Measurements from ENCODE around the gene MBTPS1.

MBTPS1 gene

DNA sequence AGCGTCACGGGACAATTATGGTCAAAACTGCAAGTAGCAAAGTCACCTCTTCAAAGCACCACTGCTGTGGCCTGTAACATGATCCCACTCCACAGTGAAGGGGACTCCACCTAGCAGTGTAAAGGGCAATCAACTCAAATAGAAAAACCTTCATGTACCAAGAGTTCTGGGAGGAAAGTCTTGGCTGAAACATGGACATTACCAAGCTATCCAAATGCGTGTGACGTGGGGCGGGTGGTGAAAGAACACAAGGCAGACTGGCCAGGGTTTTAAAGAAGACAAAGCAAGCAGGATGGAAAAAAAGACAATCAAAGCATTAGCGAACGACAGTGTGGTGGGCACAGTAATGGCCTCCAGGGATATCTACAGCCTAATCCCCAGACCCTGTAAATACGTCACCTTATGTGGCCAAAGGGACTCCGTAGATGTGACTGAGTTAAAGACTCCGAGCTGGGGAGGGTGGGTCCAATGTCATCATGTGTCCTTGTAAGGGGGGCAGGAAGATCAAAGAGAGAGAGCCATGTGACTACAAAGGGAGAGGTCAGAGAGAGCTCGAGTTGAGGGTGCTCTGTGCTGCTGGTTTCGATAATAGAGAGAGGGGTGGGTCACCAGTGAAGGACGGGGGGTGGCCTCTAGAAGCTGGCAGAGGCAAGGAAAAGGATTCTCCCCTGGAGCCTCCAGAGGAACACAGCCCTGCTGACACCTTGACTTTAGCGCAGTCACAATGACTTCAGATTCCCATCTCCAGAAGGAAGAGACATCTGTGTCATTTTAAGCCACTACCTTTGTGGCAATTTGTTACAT is 22.3 kb upstream of the MBTPS1 start:
- CTCF ChIA-PET, result interaction anchor here (0.6 to 0.9 kb wide), 3 partner anchors 48 to 352 kb away, joined by 3 to 4 read pairs (median 3); partner anchors contain the start of gene TAF1C
- peak; percentile 66 for DNase-seq (ENCODE audit: extremely low spot score)
- POLR2A ChIA-PET, result interaction anchor here (0.9 to 4.9 kb wide), 2 partner anchors 16 to 22 kb away, joined by 3 to 36 read pairs; partner anchors contain the start of gene MBTPS1
- TF ChIP-seq ZNF384 (IDR thresholded peaks at IDR 0.05) (no peak), FOXK2 (IDR thresholded peaks at IDR 0.05) (no peak), PKNOX1 (IDR thresholded peaks at IDR 0.05) (no peak), ELF4 (IDR thresholded peaks at IDR 0.05) (no peak), SP1 (IDR thresholded peaks at IDR 0.05) (no peak), HDGF (IDR thresholded peaks at IDR 0.05; ENCODE audit: borderline replicate concordance) (no peak), CTBP1 (IDR thresholded peaks at IDR 0.05; ENCODE audit: borderline replicate concordance) (no peak), ARNT (IDR thresholded peaks at IDR 0.05) (no peak), NFRKB (IDR thresholded peaks at IDR 0.05) (no peak), BHLHE40 (IDR thresholded peaks at IDR 0.05; ENCODE audit: borderline replicate concordance) (no peak)

- ChIA-PET POLR2A (interaction anchor here (4.9 kb wide), 1 partner anchor 21 kb away, joined by 36 read pairs; the partner anchor contains the start of gene MBTPS1), CTCF (interaction anchor here (0.8 kb wide), 1 partner anchor 49 kb away, joined by 4 read pairs; the partner anchor contains the start of gene TAF1C)
- TF ChIP-seq FOXA1 (IDR thresholded peaks at IDR 0.05), result no peak
- TF ChIP-seq ARNT (IDR thresholded peaks at IDR 0.05), result no peak
- no peak for TF ChIP-seq ZNF384 (IDR thresholded peaks at IDR 0.05)
- TF ChIP-seq LEF1 (IDR thresholded peaks at IDR 0.05; ENCODE audit: borderline replicate concordance), result no peak
- TF ChIP-seq NFRKB (IDR thresholded peaks at IDR 0.05), result no peak
- no peak for DNase-seq (ENCODE audit: extremely low spot score)
Measured at GRCh38 chr16:84138500-84138823, 21.7 kb upstream of the MBTPS1 start.

DNA sequence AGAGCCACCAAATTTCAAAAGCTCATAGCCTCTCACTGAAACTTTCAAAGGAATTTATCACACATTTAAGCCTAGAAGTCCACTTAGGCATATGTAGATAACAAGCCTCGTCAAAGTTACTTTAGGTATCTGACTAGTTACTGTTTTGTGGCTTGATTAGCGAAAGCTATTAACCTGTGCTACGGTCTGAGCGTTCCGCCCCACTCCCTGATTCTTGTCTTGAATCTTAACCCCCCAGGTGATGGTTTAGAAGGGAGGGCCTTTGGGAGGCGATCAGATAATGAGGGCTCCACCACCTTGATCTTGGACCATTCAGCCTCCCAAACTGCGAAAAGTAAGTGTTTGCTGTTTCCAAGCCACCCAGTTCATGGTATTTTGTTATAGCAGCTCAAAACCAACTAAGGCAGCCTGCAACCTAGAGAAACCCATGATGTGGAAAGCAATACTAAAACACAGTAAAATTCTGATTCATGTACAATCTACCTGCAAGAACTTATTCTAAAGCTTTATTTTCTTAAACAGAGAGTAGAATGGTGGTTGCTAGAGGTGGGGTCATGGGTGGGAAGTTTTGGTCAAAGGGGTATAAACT is 21.1 kb upstream of the MBTPS1 start:
- TF ChIP-seq ELF4 (IDR thresholded peaks at IDR 0.05), result no peak
- no peak for TF ChIP-seq CTBP1 (IDR thresholded peaks at IDR 0.05; ENCODE audit: borderline replicate concordance)
- no peak for TF ChIP-seq FOXK2 (IDR thresholded peaks at IDR 0.05)
- no peak for TF ChIP-seq HDGF (IDR thresholded peaks at IDR 0.05; ENCODE audit: borderline replicate concordance)
- no peak for TF ChIP-seq FOXA1 (IDR thresholded peaks at IDR 0.05)
- TF ChIP-seq LEF1 (IDR thresholded peaks at IDR 0.05; ENCODE audit: borderline replicate concordance), result no peak
- TF ChIP-seq FOXM1 (IDR thresholded peaks at IDR 0.05; ENCODE audit: borderline replicate concordance), result no peak
- no peak for TF ChIP-seq BHLHE40 (IDR thresholded peaks at IDR 0.05; ENCODE audit: borderline replicate concordance)
- TF ChIP-seq SP1 (IDR thresholded peaks at IDR 0.05), result no peak
- no peak for TF ChIP-seq PKNOX1 (IDR thresholded peaks at IDR 0.05)
- TF ChIP-seq SUZ12 (IDR thresholded peaks at IDR 0.05), result no peak
- TF ChIP-seq NFRKB (IDR thresholded peaks at IDR 0.05), result no peak
- DNase-seq (ENCODE audit: extremely low spot score), result no peak
- CTCF ChIA-PET, result no interaction called here
- POLR2A ChIA-PET, result interaction anchor here (4.9 kb wide), 1 partner anchor 21 kb away, joined by 36 read pairs; the partner anchor contains the start of gene MBTPS1

- ChIA-PET CTCF (no interaction called here), POLR2A (interaction anchor here (4.9 kb wide), 1 partner anchor 20 kb away, joined by 36 read pairs; the partner anchor contains the start of gene MBTPS1)
- no peak for DNase-seq (ENCODE audit: extremely low spot score)
- TF ChIP-seq PKNOX1 (IDR thresholded peaks at IDR 0.05) (no peak), FOXK2 (IDR thresholded peaks at IDR 0.05) (no peak), FOXM1 (IDR thresholded peaks at IDR 0.05; ENCODE audit: borderline replicate concordance) (no peak), L3MBTL2 (conservative IDR thresholded peaks at IDR 0.05) (no peak), HDGF (IDR thresholded peaks at IDR 0.05; ENCODE audit: borderline replicate concordance) (no peak), LEF1 (IDR thresholded peaks at IDR 0.05; ENCODE audit: borderline replicate concordance) (no peak), CTBP1 (IDR thresholded peaks at IDR 0.05; ENCODE audit: borderline replicate concordance) (no peak), TARDBP (IDR thresholded peaks at IDR 0.05) (no peak), FOXA1 (IDR thresholded peaks at IDR 0.05) (no peak), BHLHE40 (IDR thresholded peaks at IDR 0.05; ENCODE audit: borderline replicate concordance) (no peak), NFRKB (IDR thresholded peaks at IDR 0.05) (no peak), ELF4 (IDR thresholded peaks at IDR 0.05) (no peak)
Measured at GRCh38 chr16:84137287-84137686, 20.5 kb upstream of the MBTPS1 start.

- TF ChIP-seq FOXK2 (IDR thresholded peaks at IDR 0.05) (no peak), L3MBTL2 (conservative IDR thresholded peaks at IDR 0.05) (no peak), FOXM1 (IDR thresholded peaks at IDR 0.05; ENCODE audit: borderline replicate concordance) (no peak), TARDBP (IDR thresholded peaks at IDR 0.05) (no peak), CTBP1 (IDR thresholded peaks at IDR 0.05; ENCODE audit: borderline replicate concordance) (no peak), ARNT (IDR thresholded peaks at IDR 0.05) (no peak), FOXA1 (IDR thresholded peaks at IDR 0.05) (no peak), SUZ12 (IDR thresholded peaks at IDR 0.05) (no peak), LEF1 (IDR thresholded peaks at IDR 0.05; ENCODE audit: borderline replicate concordance) (no peak), NFRKB (IDR thresholded peaks at IDR 0.05) (no peak), SP1 (IDR thresholded peaks at IDR 0.05) (no peak), ZNF384 (IDR thresholded peaks at IDR 0.05) (no peak)
- ChIA-PET POLR2A (interaction anchor here (4.9 kb wide), 1 partner anchor 19 kb away, joined by 36 read pairs; the partner anchor contains the start of gene MBTPS1), CTCF (no interaction called here)
- no peak for DNase-seq (ENCODE audit: extremely low spot score)
Measured at GRCh38 chr16:84136331-84137125, 19.8 kb upstream of the MBTPS1 start.

Measured in HEK293T (cell line).